GM13977 (cell line): ENCODE data around the gene C16orf74.

Source experiments
- DNase-seq: peaks from one replicate; pipeline ENCODE4 v3.0.0; 2012; ENCODE audit warnings: low spot score
- CTCF ChIP-seq: IDR thresholded peaks from 2 replicates; pipeline ENCODE4 v1.5.1; 2012; ENCODE audit warnings: mild to moderate bottlenecking, control low read depth; ENCODE audit not compliant: insufficient read depth; ENCODE audit errors: extremely low read depth, missing control alignments
- in situ Hi-C: fragments of 300-500 bp; cut with MboI; formaldehyde crosslinking; loops from one replicate; pipeline ENCODE4 v1.12.0; 2022; ENCODE audit warnings: low sequenced_read_pairs, low pct_unique_long_range_greater_than_20kb, mixed read lengths, inconsistent platforms; ENCODE audit not compliant: unreplicated experiment

C16orf74 gene

GRCh38 chr16:85680352-85680944 is 70.4 kb downstream of the C16orf74 start:
- no peak for TF ChIP-seq CTCF
- in situ Hi-C loops, result no loop called here
- DNase-seq, result no peak

DNA sequence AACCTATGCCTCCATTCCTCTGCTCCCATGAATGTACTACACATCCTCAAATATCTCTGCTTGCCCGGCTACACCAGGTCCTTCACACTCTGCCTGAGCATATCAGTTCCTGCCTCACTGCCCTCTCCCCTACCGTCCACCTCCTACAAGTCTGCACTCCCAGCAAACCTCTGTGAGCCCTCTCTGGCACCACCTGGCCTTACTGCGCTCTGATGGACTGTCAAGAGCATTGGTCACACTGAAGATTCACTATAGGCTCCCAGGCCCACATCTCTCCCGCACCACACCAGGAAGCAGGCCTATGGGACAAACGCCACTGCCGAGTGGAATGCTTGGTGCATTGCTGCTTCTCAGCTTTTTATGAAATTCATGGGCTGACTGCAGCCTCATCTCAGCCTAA is 71.0 kb downstream of the C16orf74 start:
- TF ChIP-seq CTCF, result no peak
- in situ Hi-C loops, result no loop called here
- DNase-seq, result no peak

- TF ChIP-seq CTCF, result no peak
- in situ Hi-C loops, result no loop called here
Observed at GRCh38 chr16:85678821-85679220, 72.1 kb downstream of the C16orf74 start.

DNA sequence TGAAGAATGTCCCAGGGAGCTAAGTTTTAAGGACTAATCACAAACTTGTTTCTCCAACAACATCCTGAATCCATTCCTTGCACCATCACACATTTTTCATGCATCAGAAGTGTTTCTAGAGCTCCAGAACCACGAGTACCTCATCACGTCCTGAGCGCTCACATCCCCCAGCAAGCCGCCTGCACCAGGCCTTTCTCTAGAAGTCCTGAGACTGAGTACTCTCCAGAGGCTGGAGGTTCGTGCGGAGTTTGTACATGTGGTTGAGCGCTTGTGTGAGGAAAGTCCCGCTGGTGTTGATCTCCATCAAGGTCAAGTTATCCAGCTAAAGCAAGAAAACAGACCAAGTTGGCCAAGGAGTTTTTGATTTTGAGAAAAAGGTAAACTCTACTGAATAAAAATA is 72.9 kb downstream of the C16orf74 start:
- in situ Hi-C loops, result no loop called here
- no peak for DNase-seq
- no peak for TF ChIP-seq CTCF

More at GRCh38 chr16:85678821-85679220, 72.1 kb downstream of the C16orf74 start:
- no peak for DNase-seq

- in situ Hi-C loops, result no loop called here
- no peak for DNase-seq
- TF ChIP-seq CTCF, result no peak
Observed at GRCh38 chr16:85677383-85677967, 73.4 kb downstream of the C16orf74 start.

DNA sequence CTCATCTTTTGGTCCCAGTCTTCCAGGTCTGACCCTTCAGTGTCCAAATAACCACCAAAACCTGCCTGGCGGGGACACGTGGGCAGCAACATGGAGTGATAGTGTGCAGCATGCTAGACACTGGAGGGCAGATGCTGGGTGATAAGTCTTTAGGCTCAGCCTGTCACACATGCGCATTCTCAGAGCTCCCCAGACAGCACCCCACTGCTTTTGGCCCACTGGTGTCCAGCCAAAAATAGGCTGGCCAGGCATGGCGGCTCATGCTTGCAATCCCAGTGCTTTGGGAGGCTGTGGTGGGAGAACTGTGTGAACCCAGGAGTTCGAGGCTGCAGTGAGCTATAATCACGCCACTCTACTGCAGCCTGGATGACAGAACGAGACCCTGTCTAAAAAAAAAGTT is 74.4 kb downstream of the C16orf74 start:
- no peak for DNase-seq
- in situ Hi-C loops, result no loop called here
- no peak for TF ChIP-seq CTCF
